ENCODE measurements around the gene CSTF1.

DNA sequence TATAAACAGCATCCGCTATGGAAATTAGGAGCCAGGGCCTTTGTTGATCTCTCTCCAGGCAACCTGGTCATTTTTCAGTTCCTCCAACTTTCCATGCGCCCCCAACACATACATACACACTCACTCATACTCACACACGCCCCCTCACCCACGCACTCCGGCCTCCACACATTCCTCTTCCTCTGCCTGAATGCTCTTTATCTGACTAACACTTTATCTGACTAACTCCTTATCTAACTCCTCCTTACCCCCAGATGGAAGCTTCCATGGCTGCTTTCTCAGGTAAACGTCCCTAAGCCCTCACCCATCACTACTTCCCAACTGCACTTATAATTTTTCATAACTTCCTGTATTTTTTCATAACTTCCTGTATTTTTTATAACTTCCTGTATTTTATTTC is 37.1 kb downstream of the CSTF1 start:
- no peak for TF ChIP-seq EZH2phosphoT487 (IDR thresholded peaks at IDR 0.05; ENCODE audit: borderline replicate concordance, low read length)
- TF ChIP-seq, protein P1, sequence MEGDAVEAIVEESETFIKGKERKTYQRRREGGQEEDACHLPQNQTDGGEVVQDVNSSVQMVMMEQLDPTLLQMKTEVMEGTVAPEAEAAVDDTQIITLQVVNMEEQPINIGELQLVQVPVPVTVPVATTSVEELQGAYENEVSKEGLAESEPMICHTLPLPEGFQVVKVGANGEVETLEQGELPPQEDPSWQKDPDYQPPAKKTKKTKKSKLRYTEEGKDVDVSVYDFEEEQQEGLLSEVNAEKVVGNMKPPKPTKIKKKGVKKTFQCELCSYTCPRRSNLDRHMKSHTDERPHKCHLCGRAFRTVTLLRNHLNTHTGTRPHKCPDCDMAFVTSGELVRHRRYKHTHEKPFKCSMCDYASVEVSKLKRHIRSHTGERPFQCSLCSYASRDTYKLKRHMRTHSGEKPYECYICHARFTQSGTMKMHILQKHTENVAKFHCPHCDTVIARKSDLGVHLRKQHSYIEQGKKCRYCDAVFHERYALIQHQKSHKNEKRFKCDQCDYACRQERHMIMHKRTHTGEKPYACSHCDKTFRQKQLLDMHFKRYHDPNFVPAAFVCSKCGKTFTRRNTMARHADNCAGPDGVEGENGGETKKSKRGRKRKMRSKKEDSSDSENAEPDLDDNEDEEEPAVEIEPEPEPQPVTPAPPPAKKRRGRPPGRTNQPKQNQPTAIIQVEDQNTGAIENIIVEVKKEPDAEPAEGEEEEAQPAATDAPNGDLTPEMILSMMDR (IDR thresholded peaks at IDR 0.05; ENCODE audit: low read depth, low read length, poor library complexity, severe bottlenecking), result no peak

Data from DOHH2 (cell line).